Endothelial cell of umbilical vein (primary cell): ENCODE results near the gene C2CD3. TPM values are rescaled to one million over a fixed set of nuclear protein-coding genes. Genes with fewer than 3 reads are reported as not detected.

ENCODE experiments used
- BruUV-seq: library from RNA; stranded (reverse); fragments of 400-500 nt; replicated peaks from 2 replicates; lab custom pipeline; 2021; lab: Mats Ljungman, UMichigan
- CTCF ChIA-PET: fragments of 300-600, 350-600 bp; sonication (Branson Sonifier 250); formaldehyde crosslinking; loops from one replicate; lab custom pipeline; 2021; ENCODE audit warnings: antibody characterized with exemption, inconsistent platforms; lab: Charles Lee
- POLR2A ChIA-PET: fragments of 300-600, 350-600 bp; sonication (Branson Sonifier 250); formaldehyde crosslinking; loops from one replicate; lab custom pipeline; 2021; ENCODE audit warnings: antibody characterized with exemption, inconsistent platforms; lab: Charles Lee
- DNase-seq: peaks from one replicate; pipeline ENCODE4 v3.0.0-alpha.2; 2011; ENCODE audit warnings: low read depth, low spot score
- FAIRE-seq: peaks from 2 replicates; lab custom pipeline; 2011; peaks lifted over from hg19 to GRCh38; lab: Jason Lieb, UNC
- H2AFZ ChIP-seq: 2 replicates; pipeline ENCODE4 v1.6.0; 2012; ENCODE audit warnings: low read depth, low read length, control low read depth, inconsistent platforms
- H3K27ac ChIP-seq: 2 replicates; pipeline ENCODE4 v1.5.1; 2011; ENCODE audit warnings: low read depth, mild to moderate bottlenecking, control low read depth, low read length, moderate library complexity; ENCODE audit not compliant: insufficient read depth
- H3K27me3 ChIP-seq, 2 experiments: 2 replicates each; pipeline versions ENCODE4 v1.6.0 to v1.6.1; 2011; ENCODE audit warnings: low read length in 2 of 2, mixed read lengths in 1 of 2; ENCODE audit not compliant: control insufficient read depth in 2 of 2, insufficient read depth in 2 of 2
- H3K36me3 ChIP-seq, 2 experiments: 2 replicates in 1 of 2; 3 replicates in 1 of 2; pipeline ENCODE4 v1.5.1; 2011; ENCODE audit warnings: low read length in 2 of 2, mild to moderate bottlenecking in 1 of 2, moderate library complexity in 1 of 2; ENCODE audit not compliant: control insufficient read depth in 2 of 2, insufficient read depth in 2 of 2; ENCODE audit errors: extremely low read depth in 1 of 2
- H3K4me1 ChIP-seq: 3 replicates; pipeline ENCODE4 v1.5.1; 2011; ENCODE audit warnings: mild to moderate bottlenecking, low read length; ENCODE audit not compliant: control insufficient read depth, insufficient read depth; ENCODE audit errors: extremely low read depth
- H3K4me2 ChIP-seq: 2 replicates; pipeline ENCODE4 v1.6.1; 2011; ENCODE audit warnings: low read length, control low read depth, mixed read lengths; ENCODE audit not compliant: insufficient read depth
- H3K4me3 ChIP-seq, 3 experiments: fragments of 200-600 bp in 1 of 3; sonication (generic), shearing (Covaris generic) in 1 of 3; replicated peaks in 1 of 3; 2 replicates each; pipeline ENCODE4 v1.5.1; 2011 to 2016; ENCODE audit warnings: control low read depth in 3 of 3, low read length in 3 of 3, mild to moderate bottlenecking in 2 of 3, inconsistent platforms in 1 of 3, low read depth in 1 of 3, moderate library complexity in 1 of 3; ENCODE audit not compliant: insufficient read depth in 1 of 3
- H3K79me2 ChIP-seq: 2 replicates; pipeline ENCODE4 v1.6.0; 2012; ENCODE audit warnings: low read length, inconsistent platforms; ENCODE audit not compliant: control insufficient read depth, insufficient read depth
- H3K9ac ChIP-seq: replicated peaks from 2 replicates; pipeline ENCODE3; 2011; ENCODE audit warnings: low read length, control low read depth; ENCODE audit not compliant: insufficient read depth; ENCODE audit errors: extremely low read depth
- H3K9me1 ChIP-seq: replicated peaks from 3 replicates; pipeline ENCODE4 v1.6.0; 2011; ENCODE audit warnings: mild to moderate bottlenecking, low read length; ENCODE audit not compliant: control insufficient read depth, insufficient read depth; ENCODE audit errors: extremely low read depth
- H3K9me3 ChIP-seq: replicated peaks from 2 replicates; pipeline ENCODE4 v1.5.1; 2012; ENCODE audit warnings: low read length, inconsistent platforms; ENCODE audit not compliant: control insufficient read depth, insufficient read depth
- H4K20me1 ChIP-seq: replicated peaks from 2 replicates; pipeline ENCODE3; 2011; ENCODE audit warnings: mild to moderate bottlenecking, low read length; ENCODE audit not compliant: control insufficient read depth, insufficient read depth; ENCODE audit errors: extremely low read depth
- CTCF ChIP-seq, 2 donors: IDR thresholded peaks; 1 replicate in 1 of 2; 2 replicates in 1 of 2; pipeline ENCODE4 v1.5.1; 2011; ENCODE audit warnings: low read length in 2 of 2, mild to moderate bottlenecking in 2 of 2, moderate library complexity in 2 of 2, control low read depth in 1 of 2, inconsistent platforms in 1 of 2, low read depth in 1 of 2; ENCODE audit not compliant: insufficient read depth in 1 of 2; ENCODE audit errors: extremely low read depth in 1 of 2
- EZH2 ChIP-seq: IDR thresholded peaks from 2 replicates; pipeline ENCODE4 v1.6.1; 2012; ENCODE audit warnings: borderline replicate concordance, low read depth, mild to moderate bottlenecking, moderate library complexity, low read length, inconsistent platforms; ENCODE audit not compliant: severe bottlenecking
- FOS ChIP-seq: IDR thresholded peaks from 2 replicates; pipeline ENCODE4 v1.6.1; 2011; ENCODE audit warnings: mild to moderate bottlenecking, low read length, moderate library complexity, borderline replicate concordance; ENCODE audit not compliant: insufficient read depth
- GATA2 ChIP-seq: IDR thresholded peaks from 2 replicates; pipeline ENCODE4 v1.7.0; 2011; ENCODE audit warnings: low read depth, mild to moderate bottlenecking, moderate library complexity, mixed read lengths, low read length; ENCODE audit not compliant: insufficient read length, insufficient read depth
- JUN ChIP-seq: IDR thresholded peaks from 2 replicates; pipeline ENCODE4 v1.6.1; 2011; ENCODE audit warnings: borderline replicate concordance, low read depth; ENCODE audit not compliant: insufficient read length, insufficient read depth
- MAX ChIP-seq: IDR thresholded peaks from 2 replicates; pipeline ENCODE4 v1.6.1; 2011; ENCODE audit not compliant: insufficient read depth, insufficient read length
- MYC ChIP-seq: IDR thresholded peaks from one replicate; pipeline ENCODE4 v1.6.1; 2011; ENCODE audit warnings: mild to moderate bottlenecking, low read depth, low read length
- POLR2A ChIP-seq: IDR thresholded peaks from 2 replicates; pipeline ENCODE4 v1.6.1; 2012; ENCODE audit warnings: low read depth, mild to moderate bottlenecking, control low read depth, low read length
- POLR2AphosphoS5 ChIP-seq: IDR thresholded peaks from 2 replicates; pipeline ENCODE4 v1.6.1; 2012; ENCODE audit warnings: low read depth, mild to moderate bottlenecking, control low read depth, low read length, moderate library complexity; ENCODE audit not compliant: insufficient read depth
- dilution Hi-C: fragments of 300-500 bp; cut with MboI; formaldehyde crosslinking; loops from one replicate; pipeline ENCODE4 v1.15.0; 2019; ENCODE audit warnings: low sequenced_read_pairs; ENCODE audit not compliant: extremely low pct_ligation_motif_present
- intact Hi-C: fragments of 100-400 bp; cut with micrococcal nuclease; formaldehyde crosslinking; loops from one replicate; pipeline ENCODE4 v1.10.0; 2022
- polyA plus RNA-seq, 4 experiments: library from polyadenylated mRNA; depleted of rRNA in 3 of 4; stranded (reverse) in 3 of 4; unstranded in 1 of 4; fragments of >200 nt; gene quantifications; 2 replicates each; pipeline versions ENCODE4 v1.2.1 to v1.2.3, GENCODE V29; 2011 to 2012; ENCODE audit warnings: missing spikeins in 1 of 4
- total RNA-seq: library from RNA; stranded (reverse); gene quantifications from 2 replicates; pipeline ENCODE4 v1.2.3, GENCODE V29; 2021

Gene C2CD3
- total and polyA plus RNA-seq, 2 donors (not counting 3 experiments of a cell fraction or from before 2014, with no cell fraction given): 12.9 to 36.6 TPM

- BruUV-seq: no TSS peak
- Histone ChIP-seq H3K36me3 (peaks cover 7 to 10% of the 10 kb centered on the region in 2 experiments), H2AFZ (no peak overlapping the region), H3K4me3 (no peak overlapping the region), H3K9me1 (no peaks in the 10 kb centered on the region), H3K9me3 (no peaks in the 10 kb centered on the region), H4K20me1 (no peaks in the 10 kb centered on the region), H3K9ac (no peak overlapping the region), H3K79me2 (no peaks in the 10 kb centered on the region), H3K27ac (no peak overlapping the region), H3K27me3 (no peaks in the 10 kb centered on the region), H3K4me2 (no peak overlapping the region), H3K4me1 (no peaks in the 10 kb centered on the region)
- no peak for TF ChIP-seq EZH2
- no peak for TF ChIP-seq POLR2AphosphoS5
- TF ChIP-seq POLR2A: no peak
- no peak for TF ChIP-seq CTCF (IDR thresholded peaks at IDR 0.05; ENCODE audit: extremely low read depth in 1 of 2, insufficient read depth in 1 of 2, low read depth in 1 of 2, low read length in 2 of 2)
- no peak for TF ChIP-seq MAX
- no peak for TF ChIP-seq MYC
- no peak for TF ChIP-seq GATA2
- no peak for TF ChIP-seq FOS
- no peak for TF ChIP-seq JUN
- dilution Hi-C loops: no loop called here
- ChIA-PET CTCF (interaction anchor here (1.2 to 1.5 kb wide), 2 partner anchors 34 to 137 kb away, joined by 3 read pairs; no protein-coding TSS in a partner anchor), POLR2A (no interaction called here)
- FAIRE-seq (no peak), DNase-seq (no peak)
- intact Hi-C loops: no loop called here
Observed at GRCh38 chr11:74100735-74101134, 70.1 kb downstream of the C2CD3 start.
